Measurements from ENCODE around the gene INPP5E.

GRCh38 chr9:136486131-136486530, 46.5 kb upstream of the INPP5E start:
- no peak for TF ChIP-seq CTCF (IDR thresholded peaks at IDR 0.05)
- TF ChIP-seq POLR2A (IDR thresholded peaks at IDR 0.05) = no peak
